CD4-positive, alpha-beta T cell treated with Interleukin-15 for 4 hours (primary cell): ENCODE measurements around the gene VSTM4.

Source experiments
- DNase-seq: peaks from one replicate; pipeline ENCODE4 v3.0.0-alpha.2; 2020; ENCODE audit warnings: low spot score

The VSTM4 gene, protein sequence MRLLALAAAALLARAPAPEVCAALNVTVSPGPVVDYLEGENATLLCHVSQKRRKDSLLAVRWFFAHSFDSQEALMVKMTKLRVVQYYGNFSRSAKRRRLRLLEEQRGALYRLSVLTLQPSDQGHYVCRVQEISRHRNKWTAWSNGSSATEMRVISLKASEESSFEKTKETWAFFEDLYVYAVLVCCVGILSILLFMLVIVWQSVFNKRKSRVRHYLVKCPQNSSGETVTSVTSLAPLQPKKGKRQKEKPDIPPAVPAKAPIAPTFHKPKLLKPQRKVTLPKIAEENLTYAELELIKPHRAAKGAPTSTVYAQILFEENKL

DNA sequence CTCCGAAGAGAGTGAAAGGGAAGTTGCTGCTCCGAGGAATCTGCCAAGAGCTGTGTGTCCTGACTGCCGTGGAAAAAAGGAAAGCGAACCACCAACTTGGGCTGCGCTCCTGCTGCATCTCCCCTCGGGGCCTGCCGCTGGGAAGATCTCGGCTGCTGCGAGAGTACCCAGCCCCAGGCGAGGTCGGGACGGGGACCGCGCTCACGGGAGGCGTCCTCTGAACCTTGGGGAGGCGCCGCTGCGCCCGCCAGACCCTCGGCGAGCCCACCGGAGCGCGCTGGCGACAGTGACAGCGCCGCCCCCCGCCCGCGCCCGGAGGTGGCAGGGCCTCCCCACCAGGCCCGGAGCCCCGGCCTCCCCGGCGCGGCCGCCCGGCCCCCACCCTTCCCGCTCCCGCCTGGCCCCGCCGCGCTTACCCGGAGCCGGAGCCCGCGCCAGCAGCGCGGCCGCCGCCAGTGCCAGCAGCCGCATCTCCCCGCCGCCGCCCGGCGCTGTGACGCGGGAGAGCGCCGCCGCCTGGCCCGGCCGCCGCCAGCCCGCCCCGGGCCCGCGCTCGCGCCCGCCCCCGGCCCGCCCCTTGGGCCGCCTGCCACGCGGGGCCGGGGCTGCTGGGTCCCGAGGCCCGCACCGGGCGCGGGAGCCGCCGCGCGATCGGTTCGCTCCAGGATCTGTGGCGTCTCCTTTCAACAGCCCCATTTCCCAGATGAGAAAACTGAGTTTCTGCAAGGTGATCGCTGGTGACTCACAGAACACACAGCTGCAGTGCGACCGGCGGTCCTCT, at the start of gene VSTM4:
Gene VSTM4, minus strand, starts transcription at position 508 of the 781 bp plus-strand sequence. Its CDS starts 37 bp downstream, at position 471.
- DNase-seq: no peak

DNA sequence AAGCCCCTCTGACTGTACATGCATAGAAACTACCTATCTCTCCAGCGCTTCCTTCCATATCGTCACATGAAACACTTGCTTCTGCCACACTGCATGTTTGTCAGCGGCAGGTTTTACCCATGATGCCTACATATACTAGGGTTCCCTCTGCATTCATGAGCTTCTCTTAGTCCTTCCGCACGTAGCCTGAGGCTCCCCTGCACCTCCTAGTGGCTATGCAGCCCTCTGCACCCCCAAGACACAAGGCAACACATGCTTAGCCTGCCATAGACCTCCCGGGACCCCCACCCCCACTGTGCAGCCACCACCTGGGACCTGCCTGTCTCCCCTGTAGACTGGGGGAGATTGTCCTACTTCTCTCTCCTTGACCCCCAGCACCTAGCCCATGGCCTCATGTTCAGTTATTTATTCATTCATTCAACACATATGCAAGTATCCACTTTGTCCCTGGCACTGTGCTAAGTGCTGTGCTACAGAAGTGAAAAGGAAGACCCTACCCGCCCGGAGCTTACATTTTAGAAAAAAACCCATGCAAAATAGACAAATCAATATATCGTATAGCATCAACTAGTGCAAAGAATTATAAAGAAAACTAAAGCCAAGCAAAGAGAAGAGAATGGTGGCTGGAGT, 49.4 kb upstream of the VSTM4 start:
- DNase-seq: peak; percentile 24

DNA sequence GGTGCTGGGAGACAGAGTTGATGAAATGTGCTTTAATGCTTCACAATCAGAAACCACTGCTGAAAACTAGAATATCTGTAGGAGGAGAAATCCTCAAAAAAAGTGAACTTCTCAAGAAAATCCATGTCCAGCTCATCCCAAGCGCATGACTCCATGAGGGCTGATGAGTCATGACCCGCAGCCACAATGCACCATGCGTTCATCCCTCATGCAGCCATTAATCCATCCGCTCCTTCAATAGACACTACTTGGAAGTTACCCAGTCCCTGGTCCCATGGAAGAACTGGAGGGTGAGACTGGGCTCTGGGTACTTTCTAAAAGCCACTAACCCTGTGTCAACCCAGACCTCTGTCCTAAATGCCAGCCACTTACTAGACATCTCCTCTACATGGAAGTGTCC, 48.4 kb upstream of the VSTM4 start:
- no peak for DNase-seq

GRCh38 chr10:49162761-49163310, 47.5 kb upstream of the VSTM4 start:
- no peak for DNase-seq

GRCh38 chr10:49162063-49162462, 46.7 kb upstream of the VSTM4 start:
- DNase-seq: no peak

DNA sequence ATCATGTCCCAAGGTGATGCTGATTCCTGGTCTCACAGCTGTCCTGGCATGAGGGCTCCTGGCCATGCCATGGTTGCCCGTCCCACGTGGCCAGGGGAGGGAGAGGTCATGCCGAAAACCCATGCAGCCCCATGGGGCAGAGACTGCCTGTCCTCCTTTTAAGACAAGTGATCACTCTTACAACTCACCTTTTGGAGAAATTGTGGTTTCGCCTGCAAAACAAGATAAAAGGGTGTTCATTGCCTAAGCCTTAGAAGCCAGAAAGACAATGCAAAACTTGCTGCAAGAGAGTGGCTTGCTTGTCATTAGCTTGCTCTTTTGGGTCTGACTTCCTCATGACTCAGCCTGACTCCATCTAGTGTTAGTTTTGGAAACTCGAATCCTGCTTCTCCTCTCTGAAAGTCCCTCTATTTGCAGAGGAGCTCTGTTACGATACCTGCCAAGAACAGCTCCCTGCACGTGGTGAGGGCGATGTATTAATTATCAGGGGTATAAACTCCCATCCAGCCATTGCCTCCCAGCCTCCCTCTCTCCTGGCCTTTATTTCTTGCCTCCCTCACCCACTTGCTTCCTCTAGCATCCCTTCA, 46.2 kb upstream of the VSTM4 start:
- no peak for DNase-seq

DNA sequence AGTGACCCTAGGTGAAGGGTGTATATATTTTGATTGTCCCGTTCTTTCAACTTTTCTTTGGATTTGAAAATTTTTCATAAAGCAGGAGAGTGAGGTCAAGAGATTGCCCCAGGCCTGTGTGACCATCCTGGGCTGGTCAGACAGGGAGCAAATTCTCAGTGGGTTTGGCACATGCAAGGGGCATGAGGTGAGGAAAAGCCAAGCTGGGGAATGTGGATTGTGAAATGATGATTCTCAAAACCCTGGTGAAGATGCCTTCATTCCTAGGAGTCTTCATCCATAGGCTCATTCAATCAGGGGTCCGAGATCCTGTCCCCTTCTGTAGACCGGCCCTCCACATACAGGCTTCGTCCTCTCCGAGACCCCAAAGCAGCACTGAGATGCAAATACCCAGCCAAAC, 45.5 kb upstream of the VSTM4 start:
- DNase-seq: no peak

- no peak for DNase-seq
Observed at GRCh38 chr10:49160110-49160509, 44.8 kb upstream of the VSTM4 start.

GRCh38 chr10:49158915-49159314, 43.6 kb upstream of the VSTM4 start:
- no peak for DNase-seq

- DNase-seq: no peak
Observed at GRCh38 chr10:49158404-49158803, 43.1 kb upstream of the VSTM4 start.

- no peak for DNase-seq
Observed at GRCh38 chr10:49157229-49157628, 41.9 kb upstream of the VSTM4 start.

DNA sequence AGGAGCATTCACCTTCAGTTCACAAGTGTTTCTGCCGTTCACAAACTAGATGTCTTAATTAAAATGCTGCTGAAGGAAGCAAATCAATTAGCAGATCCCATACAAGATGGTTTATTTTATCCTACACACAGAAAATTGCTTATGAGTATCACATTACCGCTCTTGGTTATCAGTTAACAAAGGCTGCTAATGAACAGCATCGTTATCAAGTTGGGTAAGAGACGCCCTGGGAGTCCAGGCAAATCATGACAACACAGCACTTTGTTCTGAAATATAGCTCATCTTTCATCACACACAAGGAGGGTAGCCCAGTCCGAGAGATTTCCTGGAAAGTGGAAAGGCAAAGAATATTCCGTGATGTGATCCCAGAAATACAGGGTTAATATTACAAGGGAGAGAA, 39.3 kb upstream of the VSTM4 start:
- DNase-seq: no peak

GRCh38 chr10:49153971-49154370, 38.6 kb upstream of the VSTM4 start:
- DNase-seq: no peak

DNA sequence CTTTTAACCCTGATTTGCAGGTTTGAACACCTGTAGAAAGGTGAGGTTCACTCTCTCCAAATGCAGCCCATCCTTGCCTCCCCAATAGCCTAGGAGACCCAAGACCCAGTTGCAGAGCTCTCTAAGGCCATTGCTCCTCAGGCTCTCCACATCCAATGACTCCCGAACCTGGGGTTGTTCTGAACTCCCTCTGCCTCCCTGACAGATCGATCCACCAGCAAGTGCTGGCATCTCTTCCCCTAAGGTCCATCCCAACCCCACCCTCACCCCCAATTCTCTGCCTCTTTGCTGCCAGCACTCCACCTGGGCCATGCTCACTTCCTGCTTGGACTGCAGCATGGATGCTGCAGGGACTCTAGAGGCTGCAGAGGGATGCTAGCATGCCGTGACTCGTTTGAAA, 37.8 kb upstream of the VSTM4 start:
- no peak for DNase-seq

- no peak for DNase-seq
Observed at GRCh38 chr10:49152663-49153062, 37.3 kb upstream of the VSTM4 start.

- DNase-seq: no peak
Observed at GRCh38 chr10:49152037-49152436, 36.7 kb upstream of the VSTM4 start.

GRCh38 chr10:49151481-49151880, 36.2 kb upstream of the VSTM4 start:
- DNase-seq: no peak

- no peak for DNase-seq
Observed at GRCh38 chr10:49151025-49151445, 35.7 kb upstream of the VSTM4 start.

DNA sequence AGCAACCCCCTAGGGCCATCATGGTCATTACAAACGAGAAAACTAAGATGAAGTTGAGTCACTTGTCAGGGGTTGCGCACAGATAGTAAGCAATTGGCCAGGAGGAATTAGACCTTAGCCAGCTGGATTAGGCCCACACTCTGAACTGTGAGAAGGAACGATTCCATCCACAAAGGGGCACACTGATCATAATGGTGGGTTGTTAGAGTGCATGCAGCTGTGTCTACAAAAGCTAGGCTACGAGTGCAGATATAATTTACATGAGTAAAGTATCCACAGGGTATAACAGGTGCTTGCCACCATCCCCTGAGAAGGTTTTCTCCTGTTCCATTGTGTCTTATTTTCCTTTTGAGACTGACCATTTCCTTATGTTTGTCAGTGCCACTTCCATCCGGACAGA, 35.1 kb upstream of the VSTM4 start:
- no peak for DNase-seq

DNA sequence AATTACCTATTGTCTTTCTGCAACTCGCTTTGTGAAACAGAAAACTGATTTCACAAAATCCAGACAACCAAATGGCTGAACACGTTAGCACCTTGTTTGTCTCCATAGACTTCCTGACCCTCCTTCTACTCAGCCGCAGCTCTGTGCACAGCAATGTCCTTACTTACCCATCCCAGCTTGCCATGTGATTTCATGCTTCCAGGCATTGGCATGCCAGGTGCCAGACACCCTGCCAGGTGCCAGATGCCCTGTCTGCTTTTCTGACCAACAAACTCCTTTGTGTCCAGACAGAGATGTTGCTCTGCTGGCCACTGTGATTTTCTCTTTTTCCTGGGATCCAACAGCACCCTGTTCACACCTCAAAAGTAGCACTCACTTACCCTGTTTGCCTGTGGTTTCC, 34.6 kb upstream of the VSTM4 start:
- DNase-seq: no peak

DNA sequence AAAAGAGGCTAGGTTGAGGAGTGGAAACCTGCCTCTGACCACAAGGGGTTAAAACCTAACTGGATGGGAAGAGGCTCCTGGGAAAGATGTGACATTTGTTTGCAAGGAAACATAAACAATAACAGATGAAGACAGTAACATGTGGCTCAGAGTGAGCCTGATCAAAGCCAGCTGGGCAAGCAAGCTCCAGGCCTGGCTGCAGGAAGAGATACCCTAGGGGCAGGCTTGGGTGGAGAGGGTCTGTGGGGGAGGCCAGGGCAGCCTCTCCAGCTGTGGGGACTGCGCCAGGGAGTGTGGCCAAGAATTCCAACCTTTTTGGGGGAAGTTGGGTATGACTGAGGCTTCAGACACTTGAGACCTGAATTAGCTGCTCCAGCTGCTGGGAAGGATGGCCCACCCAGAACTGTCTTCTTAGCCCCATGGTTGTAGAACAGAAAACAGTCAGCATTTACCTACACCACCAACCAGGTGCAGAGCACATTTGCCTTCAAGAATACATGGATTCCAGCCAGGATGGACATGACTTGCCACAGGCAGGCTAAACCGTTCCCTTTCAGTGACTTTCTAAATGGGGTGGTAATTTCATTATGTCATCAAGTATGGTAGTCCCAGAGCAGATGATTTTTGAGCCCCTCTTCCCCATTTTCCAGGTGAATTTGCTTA, 28.9 kb upstream of the VSTM4 start:
- DNase-seq: no peak

- DNase-seq: no peak
Observed at GRCh38 chr10:49143249-49143648, 27.9 kb upstream of the VSTM4 start.
